Measurements from ENCODE around the gene ARID5B. TPM values are rescaled to one million over a fixed set of nuclear protein-coding genes. Genes with fewer than 3 reads are reported as not detected.

ARID5B gene
- polyA plus RNA-seq, 3 donors = 1.00 to 2.5 (median 1.5) TPM

GRCh38 chr10:61992059-61992460, 90.6 kb downstream of the ARID5B start:
- peak overlapping the region; percentile 61 for H3K4me2 ChIP-seq (replicated peaks; ENCODE audit: extremely low read depth, low read length, poor library complexity, severe bottlenecking)
- no peaks in the 10 kb centered on the region for H3K79me2 ChIP-seq (ENCODE audit: insufficient read depth, low read length)
- Mint-ChIP-seq H3K27me3 (ENCODE audit: low read depth in 3 of 3) (peaks cover 0 to 7% (median 0%) of the 10 kb centered on the region in 3 donors), H3K36me3 (peaks cover under 1 to 5% of the 10 kb centered on the region in 2 donors), H3K27ac (peak overlapping the region; percentile 92 to 100 (median 99)), H3K4me3 (peak overlapping the region in 1 of 2 donors; percentile 73), H3K4me1 (peaks cover 48% of the 10 kb centered on the region), H3K9me3 (no peaks in the 10 kb centered on the region)
- peak overlapping the region in 1 of 3 experiments; percentile 33 for H3K4me3 ChIP-seq (replicated peaks in 1 of 3; ENCODE audit: low read depth in 2 of 3, low read length in 3 of 3)
- WGBS (ENCODE audit: insufficient coverage) = no CpG with 5 or more reads among the region's 4 CpGs
- no peaks in the 10 kb centered on the region for H3K36me3 ChIP-seq (replicated peaks in 1 of 2; ENCODE audit: control insufficient read depth in 1 of 2, insufficient read depth in 2 of 2, low read length in 2 of 2)
- peak; percentile 37 to 49 (median 48) for DNase-seq
- no peaks in the 10 kb centered on the region for H3K27me3 ChIP-seq (ENCODE audit: control insufficient read depth in 2 of 2, insufficient read depth in 2 of 2, low read length in 2 of 2)
- no peaks in the 10 kb centered on the region for H4K20me1 ChIP-seq (ENCODE audit: insufficient read depth, low read length)
- peak overlapping the region; percentile 67 to 98 for H3K27ac ChIP-seq (ENCODE audit: low read depth in 1 of 2, low read length in 2 of 2)
- no peaks in the 10 kb centered on the region for H3K9me3 ChIP-seq (replicated peaks in 1 of 2; ENCODE audit: control insufficient read depth in 1 of 2, insufficient read depth in 1 of 2, low read length in 2 of 2)
- H2AFZ ChIP-seq (ENCODE audit: insufficient read depth, low read depth, low read length, poor library complexity, severe bottlenecking) = no peak overlapping the region
- H3K9ac ChIP-seq (ENCODE audit: insufficient read depth, low read length, poor library complexity, severe bottlenecking) = peak overlapping the region; percentile 17
- no peak for TF ChIP-seq CTCF (IDR thresholded peaks at IDR 0.05)
- intact Hi-C loops (cut with micrococcal nuclease) = loop anchor here (2.0 to 10.0 kb wide), 3 partner anchors 47 to 90 kb away; partner anchors contain the start of gene ARID5B (in 1 of the 2)
- peaks cover 26 to 47% of the 10 kb centered on the region in 2 donors for H3K4me1 ChIP-seq (ENCODE audit: control insufficient read depth in 1 of 2, insufficient read depth in 2 of 2, low read length in 2 of 2)

GRCh38 chr10:61992671-61993668, 91.5 kb downstream of the ARID5B start:
- H3K4me3 ChIP-seq (replicated peaks in 1 of 3; ENCODE audit: low read depth in 2 of 3, low read length in 3 of 3) = peak overlapping the region; percentile 34 to 75 (median 61)
- peaks cover 26 to 40% of the 10 kb centered on the region in 2 donors for H3K4me1 ChIP-seq (ENCODE audit: control insufficient read depth in 1 of 2, insufficient read depth in 2 of 2, low read length in 2 of 2)
- peak overlapping the region; percentile 73 for H3K9ac ChIP-seq (ENCODE audit: insufficient read depth, low read length, poor library complexity, severe bottlenecking)
- H3K9me3 ChIP-seq (replicated peaks in 1 of 2; ENCODE audit: control insufficient read depth in 1 of 2, insufficient read depth in 1 of 2, low read length in 2 of 2) = no peaks in the 10 kb centered on the region
- peaks cover 42% of the 10 kb centered on the region for H3K4me1 Mint-ChIP-seq
- no peaks in the 10 kb centered on the region for H3K27me3 ChIP-seq (ENCODE audit: control insufficient read depth in 2 of 2, insufficient read depth in 2 of 2, low read length in 2 of 2)
- H2AFZ ChIP-seq (ENCODE audit: insufficient read depth, low read depth, low read length, poor library complexity, severe bottlenecking) = no peak overlapping the region
- intact Hi-C loops (cut with micrococcal nuclease) = loop anchor here (2.0 to 10.0 kb wide), 3 partner anchors 48 to 91 kb away; partner anchors contain the start of gene ARID5B (in 1 of the 2)
- no peak for TF ChIP-seq CTCF (IDR thresholded peaks at IDR 0.05)
- 0% methylated on average over 1 of the region's 7 CpGs for WGBS (ENCODE audit: insufficient coverage)
- peaks cover 0 to 7% (median 0%) of the 10 kb centered on the region in 3 donors for H3K27me3 Mint-ChIP-seq (ENCODE audit: low read depth in 3 of 3)
- H3K36me3 ChIP-seq (replicated peaks in 1 of 2; ENCODE audit: control insufficient read depth in 1 of 2, insufficient read depth in 2 of 2, low read length in 2 of 2) = no peaks in the 10 kb centered on the region
- H3K9me3 Mint-ChIP-seq = no peaks in the 10 kb centered on the region
- no peaks in the 10 kb centered on the region for H4K20me1 ChIP-seq (ENCODE audit: insufficient read depth, low read length)
- peak; percentile 91 to 96 (median 96) for DNase-seq
- H3K4me3 Mint-ChIP-seq = peak overlapping the region; percentile 14 to 77
- peak overlapping the region; percentile 69 to 98 for H3K27ac ChIP-seq (ENCODE audit: low read depth in 1 of 2, low read length in 2 of 2)
- no peaks in the 10 kb centered on the region for H3K79me2 ChIP-seq (ENCODE audit: insufficient read depth, low read length)
- H3K36me3 Mint-ChIP-seq = peaks cover 0 to 5% of the 10 kb centered on the region in 2 donors
- H3K4me2 ChIP-seq (replicated peaks; ENCODE audit: extremely low read depth, low read length, poor library complexity, severe bottlenecking) = peak overlapping the region; percentile 61
- H3K27ac Mint-ChIP-seq = peak overlapping the region; percentile 92 to 100 (median 99)
